AG09309 (cell line): ENCODE results near the gene STIM2.

Source experiments
- DNase-seq: peaks from one replicate; pipeline ENCODE4 v3.0.0-alpha.2; 2010; ENCODE audit warnings: low read depth
- H3K4me3 ChIP-seq: 2 replicates; pipeline ENCODE4 v1.5.1; 2011; ENCODE audit warnings: mild to moderate bottlenecking, low read depth, low read length, moderate library complexity; ENCODE audit not compliant: control insufficient read depth
- CTCF ChIP-seq: IDR thresholded peaks from 2 replicates; pipeline ENCODE4 v1.5.1; 2011; ENCODE audit warnings: mild to moderate bottlenecking, low read depth, low read length, inconsistent platforms; ENCODE audit not compliant: insufficient read depth, control insufficient read depth; ENCODE audit errors: missing control alignments

Gene STIM2

GRCh38 chr4:27049239-27049829 is 188.7 kb downstream of the STIM2 start:
- no peak for DNase-seq
- no peak for TF ChIP-seq CTCF

GRCh38 chr4:27050731-27051130 is 190.1 kb downstream of the STIM2 start:
- no peak for DNase-seq
- TF ChIP-seq CTCF, result no peak

More at GRCh38 chr4:27049239-27049829, 188.7 kb downstream of the STIM2 start:
- H3K4me3 ChIP-seq, result no peak overlapping the region

GRCh38 chr4:27055221-27055760 is 194.7 kb downstream of the STIM2 start:
- no peak overlapping the region for H3K4me3 ChIP-seq
- no peak for DNase-seq
- no peak for TF ChIP-seq CTCF

More at GRCh38 chr4:27050731-27051130, 190.1 kb downstream of the STIM2 start:
- H3K4me3 ChIP-seq, result no peak overlapping the region

GRCh38 chr4:27056281-27056680 is 195.6 kb downstream of the STIM2 start:
- DNase-seq, result no peak
- H3K4me3 ChIP-seq, result no peak overlapping the region
- no peak for TF ChIP-seq CTCF

- TF ChIP-seq CTCF, result no peak
- DNase-seq, result no peak
- no peak overlapping the region for H3K4me3 ChIP-seq
Measured at GRCh38 chr4:27057053-27057452, 196.4 kb downstream of the STIM2 start.

GRCh38 chr4:27057662-27058061 is 197.0 kb downstream of the STIM2 start:
- no peak for TF ChIP-seq CTCF
- H3K4me3 ChIP-seq, result no peak overlapping the region
- DNase-seq, result no peak
